IMR-90 (cell line): Measurements from ENCODE around the gene SPTBN5. TPM values are rescaled to one million over a fixed set of nuclear protein-coding genes. Genes with fewer than 3 reads are reported as not detected.

Experiments used
- ATAC-seq: fragments of 200-7000 bp; cut with Tn5 transposase; 2 replicates; pipeline ENCODE4 v1.9.1; 2020; ENCODE audit warnings: low read depth, mild to moderate bottlenecking, moderate library complexity
- BruUV-seq: library from RNA; stranded (reverse); fragments of 400-500 nt; replicated peaks from 2 replicates; lab custom pipeline; 2021; lab: Mats Ljungman, UMichigan
- CTCF ChIA-PET: fragments of 300-600 bp; formaldehyde crosslinking; extraction: SDS; loops from one replicate; lab custom pipeline; 2021; ENCODE audit warnings: antibody characterized with exemption; lab: Yijun Ruan, JAX
- POLR2A ChIA-PET: fragments of 300-600 bp; sonication (Branson Sonifier 250); formaldehyde crosslinking; loops from one replicate; lab custom pipeline; 2022; ENCODE audit warnings: antibody characterized with exemption; ENCODE audit not compliant: unreplicated experiment; lab: Charles Lee
- DNase-seq: peaks from one replicate; pipeline ENCODE4 v3.0.0; 2013
- H2AFZ ChIP-seq: replicated peaks from 2 replicates; pipeline ENCODE3; 2013; ENCODE audit warnings: low read length, mild to moderate bottlenecking; ENCODE audit not compliant: poor library complexity
- H2AK5ac ChIP-seq: 2 replicates; pipeline ENCODE4 v1.6.1; 2013; ENCODE audit warnings: low read depth, low read length, inconsistent platforms
- H2AK9ac ChIP-seq: replicated peaks from 2 replicates; pipeline ENCODE3; 2013; ENCODE audit warnings: mild to moderate bottlenecking, low read depth, low read length, moderate library complexity; ENCODE audit not compliant: poor library complexity
- H2BK120ac ChIP-seq: 2 replicates; pipeline ENCODE4 v1.6.1; 2013; ENCODE audit warnings: low read depth, low read length, inconsistent platforms
- H2BK15ac ChIP-seq: 3 replicates; pipeline ENCODE4 v1.6.1; 2013; ENCODE audit warnings: low read depth, low read length, inconsistent platforms
- H2BK20ac ChIP-seq: 2 replicates; pipeline ENCODE4 v1.6.1; 2013; ENCODE audit warnings: low read depth, mild to moderate bottlenecking, inconsistent platforms, low read length, moderate library complexity
- H2BK5ac ChIP-seq: 2 replicates; pipeline ENCODE4 v1.6.1; 2013; ENCODE audit warnings: mild to moderate bottlenecking, low read depth, low read length, inconsistent platforms; ENCODE audit not compliant: poor library complexity, severe bottlenecking
- H3K14ac ChIP-seq: replicated peaks from 2 replicates; pipeline ENCODE4 v1.6.1; 2013; ENCODE audit warnings: low read depth, low read length, inconsistent platforms
- H3K18ac ChIP-seq: 2 replicates; pipeline ENCODE4 v1.6.1; 2013; ENCODE audit warnings: low read depth, low read length, control low read depth
- H3K23ac ChIP-seq: 2 replicates; pipeline ENCODE4 v1.6.1; 2013; ENCODE audit warnings: low read depth, low read length, inconsistent platforms
- H3K27ac ChIP-seq: 2 replicates; pipeline ENCODE4 v1.5.1; 2013; ENCODE audit warnings: mild to moderate bottlenecking, control low read depth, low read length; ENCODE audit not compliant: insufficient read depth
- H3K27me3 ChIP-seq: 2 replicates; pipeline ENCODE4 v1.6.1; 2013; ENCODE audit warnings: low read length; ENCODE audit not compliant: control insufficient read depth, insufficient read depth
- H3K36me3 ChIP-seq: 2 replicates; pipeline ENCODE4 v1.6.1; 2013; ENCODE audit warnings: low read length, mixed read lengths; ENCODE audit not compliant: control insufficient read depth, insufficient read depth
- H3K4ac ChIP-seq: 2 replicates; pipeline ENCODE4 v1.6.1; 2013; ENCODE audit warnings: low read depth, low read length, inconsistent platforms
- H3K4me1 ChIP-seq: 2 replicates; pipeline ENCODE4 v1.6.1; 2013; ENCODE audit warnings: low read length, mixed read lengths; ENCODE audit not compliant: control insufficient read depth, insufficient read depth
- H3K4me2 ChIP-seq: 2 replicates; pipeline ENCODE4 v1.6.1; 2013; ENCODE audit warnings: low read depth, mild to moderate bottlenecking, control low read depth, low read length, moderate library complexity
- H3K4me3 ChIP-seq: 2 replicates; pipeline ENCODE4 v1.5.1; 2013; ENCODE audit warnings: low read depth, mild to moderate bottlenecking, control low read depth, low read length, moderate library complexity; ENCODE audit not compliant: insufficient read depth
- H3K56ac ChIP-seq: 2 replicates; pipeline ENCODE4 v1.6.1; 2013; ENCODE audit warnings: low read length, inconsistent platforms; ENCODE audit not compliant: insufficient read depth; ENCODE audit errors: extremely low read depth
- H3K79me1 ChIP-seq, 2 experiments: 2 replicates each; pipeline ENCODE4 v1.6.1; 2013; ENCODE audit warnings: low read length in 2 of 2, inconsistent platforms in 1 of 2, low read depth in 1 of 2
- H3K9ac ChIP-seq: 2 replicates; pipeline ENCODE4 v1.6.1; 2013; ENCODE audit warnings: low read depth, low read length, control low read depth
- H3K9me1 ChIP-seq: 2 replicates; pipeline ENCODE4 v1.6.1; 2013; ENCODE audit warnings: low read length, inconsistent platforms; ENCODE audit not compliant: insufficient read depth
- H3K9me3 ChIP-seq: 2 replicates; pipeline ENCODE4 v1.6.1; 2013; ENCODE audit warnings: low read length; ENCODE audit not compliant: control insufficient read depth, insufficient read depth
- H4K20me1 ChIP-seq: 2 replicates; pipeline ENCODE4 v1.6.1; 2013; ENCODE audit warnings: low read length, inconsistent platforms; ENCODE audit not compliant: insufficient read depth
- H4K5ac ChIP-seq: 2 replicates; pipeline ENCODE4 v1.6.1; 2013; ENCODE audit warnings: mild to moderate bottlenecking, low read depth, low read length, control low read depth
- H4K8ac ChIP-seq, 2 experiments: 2 replicates each; pipeline ENCODE4 v1.6.1; 2013; ENCODE audit warnings: low read depth in 2 of 2, low read length in 2 of 2, control low read depth in 1 of 2, inconsistent platforms in 1 of 2
- H4K91ac ChIP-seq: 2 replicates; pipeline ENCODE4 v1.6.1; 2013; ENCODE audit warnings: low read depth, low read length, inconsistent platforms; ENCODE audit not compliant: insufficient read depth
- SMC3 ChIP-seq: fragments of 150-350 bp; IDR thresholded peaks from 2 replicates; pipeline ENCODE4 v1.6.1; 2016; ENCODE audit warnings: low read depth, mild to moderate bottlenecking, antibody characterized with exemption, low read length, moderate library complexity
- whole genome bisulfite sequencing, 2 experiments: methylation state at CpG; one replicate each; pipeline versions ENCODE4 v1.1.5 to v1.1.7; 2013; ENCODE audit warnings: missing lambda C conversion rate in 2 of 2; ENCODE audit not compliant: insufficient read length in 1 of 2; ENCODE audit errors: extremely low coverage in 2 of 2; 5-methylcytosine and 5-hydroxymethylcytosine counted together
- dilution Hi-C: fragments of 300-500 bp; cut with HindIII; formaldehyde crosslinking; loops from one replicate; pipeline ENCODE4 v1.14.3; 2018; ENCODE audit warnings: low sequenced_read_pairs; ENCODE audit not compliant: unreplicated experiment
- in situ Hi-C: fragments of 300-500 bp; cut with MboI; formaldehyde crosslinking; loops from 3 replicates; pipeline ENCODE4 v1.14.3; 2019; ENCODE audit warnings: low sequenced_read_pairs, inconsistent platforms, mixed read lengths
- intact Hi-C: fragments of 100-400 bp; cut with micrococcal nuclease; formaldehyde crosslinking; loops from 2 replicates; pipeline ENCODE4 v1.10.0; 2022
- polyA plus RNA-seq, 3 experiments: library from polyadenylated mRNA; depleted of rRNA; stranded (reverse); fragments of >200 nt; gene quantifications; 2 replicates each; pipeline ENCODE4 v1.2.3, GENCODE V29; 2012; ENCODE audit warnings: low replicate concordance in 1 of 3
- total RNA-seq: library from RNA; depleted of rRNA; stranded (reverse); fragments of >200 nt; gene quantifications from 2 replicates; pipeline ENCODE4 v1.2.3, GENCODE V29; 2012
- TF ChIP-seq, protein P1 (sequence below): fragments of 150-350 bp; IDR thresholded peaks from 2 replicates; pipeline ENCODE4 v1.6.1; 2017; ENCODE audit warnings: mild to moderate bottlenecking, antibody characterized with exemption, low read length, low read depth

The SPTBN5 gene
- total and polyA plus RNA-seq, 2 of the 4 experiments (the other 2 are of a cell fraction) = under 0.01 to 0.38 TPM

GRCh38 chr15:41806291-41807181 lies 87.3 kb downstream of the SPTBN5 start:
- Histone ChIP-seq H2BK20ac (no peak overlapping the region), H2BK15ac (no peak overlapping the region; the same call in 2 of the 3 replicates), H4K5ac (no peak overlapping the region), H3K36me3 (0 out of 2 replicates have a peak, but pooled peaks cover 3% of the 10 kb centered on the region), H2BK5ac (no peak overlapping the region), H3K4ac (no peak overlapping the region), H3K56ac (no peak overlapping the region), H3K9ac (no peak overlapping the region), H2BK120ac (no peak overlapping the region), H3K18ac (no peak overlapping the region), H3K9me1 (peaks cover 24% of the 10 kb centered on the region), H2AFZ (peak overlapping the region; percentile 13), H2AK5ac (no peak overlapping the region), H4K8ac (no peak overlapping the region), H3K27me3 (no peaks in the 10 kb centered on the region), H3K14ac (no peak overlapping the region), H3K9me3 (no peaks in the 10 kb centered on the region), H3K4me3 (no peak overlapping the region), H3K79me1 (peaks cover 25 to 70% of the 10 kb centered on the region in 2 experiments), H4K91ac (no peak overlapping the region), H3K23ac (no peak overlapping the region), H3K4me2 (no peak overlapping the region), H2AK9ac (no peak overlapping the region), H3K4me1 (peaks cover 3% of the 10 kb centered on the region), H4K20me1 (peaks cover 7% of the 10 kb centered on the region; the same call in 1 of the 2 replicates), H3K27ac (no peak overlapping the region)
- CTCF ChIA-PET = interaction anchor here (1.2 kb wide), 1 partner anchor 32 kb away, joined by 7 read pairs; the partner anchor contains the start of gene MAPKBP1
- in situ Hi-C loops (no loop called here), intact Hi-C loops (no loop called here), dilution Hi-C loops (no loop called here)
- POLR2A ChIA-PET = no interaction called here
- TF ChIP-seq, protein P1, sequence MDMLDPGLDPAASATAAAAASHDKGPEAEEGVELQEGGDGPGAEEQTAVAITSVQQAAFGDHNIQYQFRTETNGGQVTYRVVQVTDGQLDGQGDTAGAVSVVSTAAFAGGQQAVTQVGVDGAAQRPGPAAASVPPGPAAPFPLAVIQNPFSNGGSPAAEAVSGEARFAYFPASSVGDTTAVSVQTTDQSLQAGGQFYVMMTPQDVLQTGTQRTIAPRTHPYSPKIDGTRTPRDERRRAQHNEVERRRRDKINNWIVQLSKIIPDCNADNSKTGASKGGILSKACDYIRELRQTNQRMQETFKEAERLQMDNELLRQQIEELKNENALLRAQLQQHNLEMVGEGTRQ = no peak
- TF ChIP-seq SMC3 = no peak
- whole genome bisulfite sequencing, 2 experiments = 83% methylated on average over 4 of the region's 10 CpGs; no CpG with 5 or more reads in 1 of the 2 experiments
- no TSS peak for BruUV-seq
- DNase-seq = no peak
- no peak for ATAC-seq
